Type B pancreatic cell (in vitro differentiated cells): ENCODE data around the gene ZFYVE19. TPM values are rescaled to one million over a fixed set of nuclear protein-coding genes. Genes with fewer than 3 reads are reported as not detected.
A peak's percentile ranks its signal among the peaks of the same experiment; 100 is the strongest.

Experiments used
- DNase-seq: peaks from one replicate; pipeline ENCODE4 v3.0.0; 2021; ENCODE audit warnings: mixed read lengths; ENCODE audit not compliant: unreplicated experiment; ENCODE audit errors: extremely low spot score
- H3K27ac Mint-ChIP-seq: 2 replicates; pipeline ENCODE4 v1.8.0; 2021; ENCODE audit warnings: mild to moderate bottlenecking, mixed read lengths
- H3K27me3 Mint-ChIP-seq: 2 replicates; pipeline ENCODE4 v1.8.0; 2021; ENCODE audit warnings: mixed read lengths
- H3K36me3 Mint-ChIP-seq: 2 replicates; pipeline ENCODE4 v1.8.0; 2021; ENCODE audit warnings: mixed read lengths
- H3K4me1 Mint-ChIP-seq: one replicate; pipeline ENCODE4 v1.8.0; 2021; ENCODE audit warnings: mixed read lengths; ENCODE audit not compliant: unreplicated experiment
- H3K4me3 Mint-ChIP-seq: 2 replicates; pipeline ENCODE4 v1.8.0; 2021; ENCODE audit warnings: mild to moderate bottlenecking, mixed read lengths
- H3K9me3 Mint-ChIP-seq: 2 replicates; pipeline ENCODE4 v1.8.0; 2021; ENCODE audit warnings: mixed read lengths
- total RNA-seq: library from RNA; stranded (reverse); gene quantifications from 2 replicates; pipeline ENCODE4 v1.2.1, GENCODE V29; 2021; ENCODE audit warnings: low replicate concordance
- TF ChIP-seq, protein P1 (sequence below): fragments of 200-600 bp; sonication (generic); conservative IDR thresholded peaks from 2 replicates; pipeline ENCODE4 v1.5.0; 2021; ENCODE audit warnings: antibody characterized with exemption, mild to moderate bottlenecking

Gene ZFYVE19
- total RNA-seq, 1 donor from 2014 or later = 31.6 TPM

DNA sequence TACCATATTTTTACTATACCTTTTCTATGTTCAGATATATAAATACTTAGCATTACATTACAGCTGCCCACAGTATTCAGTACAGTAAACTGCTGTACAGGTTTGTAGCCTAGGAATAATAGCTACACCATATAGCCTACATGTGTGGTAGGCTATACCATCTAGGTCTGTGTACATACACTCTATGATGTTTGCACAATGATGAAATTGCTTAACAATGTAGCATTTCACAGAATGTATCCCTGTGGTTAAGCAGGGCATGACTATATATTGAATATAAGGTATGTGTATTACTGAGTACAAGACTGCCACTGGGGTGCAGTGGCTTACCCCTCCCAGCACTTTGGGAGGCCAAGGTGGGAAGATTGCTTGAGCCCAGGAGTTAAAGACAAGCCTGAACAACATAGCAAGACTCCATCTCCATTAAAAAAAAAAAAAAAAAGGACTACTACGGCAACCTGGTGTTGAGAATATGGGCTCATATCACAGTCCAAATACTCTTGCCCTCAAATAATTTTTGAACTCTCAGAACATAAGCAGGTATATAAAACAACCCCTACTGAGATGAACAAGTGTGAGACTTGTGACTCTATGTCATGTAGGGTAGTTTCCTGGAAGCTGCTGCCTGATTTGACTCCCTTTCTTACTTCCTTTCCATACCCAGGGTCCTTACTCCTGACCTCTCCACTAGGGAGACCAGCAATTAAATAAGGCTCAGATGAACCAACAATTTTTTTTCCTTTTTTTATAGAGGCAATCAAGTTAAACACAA lies 16.9 kb downstream of the ZFYVE19 start:
- TF ChIP-seq, protein P1, sequence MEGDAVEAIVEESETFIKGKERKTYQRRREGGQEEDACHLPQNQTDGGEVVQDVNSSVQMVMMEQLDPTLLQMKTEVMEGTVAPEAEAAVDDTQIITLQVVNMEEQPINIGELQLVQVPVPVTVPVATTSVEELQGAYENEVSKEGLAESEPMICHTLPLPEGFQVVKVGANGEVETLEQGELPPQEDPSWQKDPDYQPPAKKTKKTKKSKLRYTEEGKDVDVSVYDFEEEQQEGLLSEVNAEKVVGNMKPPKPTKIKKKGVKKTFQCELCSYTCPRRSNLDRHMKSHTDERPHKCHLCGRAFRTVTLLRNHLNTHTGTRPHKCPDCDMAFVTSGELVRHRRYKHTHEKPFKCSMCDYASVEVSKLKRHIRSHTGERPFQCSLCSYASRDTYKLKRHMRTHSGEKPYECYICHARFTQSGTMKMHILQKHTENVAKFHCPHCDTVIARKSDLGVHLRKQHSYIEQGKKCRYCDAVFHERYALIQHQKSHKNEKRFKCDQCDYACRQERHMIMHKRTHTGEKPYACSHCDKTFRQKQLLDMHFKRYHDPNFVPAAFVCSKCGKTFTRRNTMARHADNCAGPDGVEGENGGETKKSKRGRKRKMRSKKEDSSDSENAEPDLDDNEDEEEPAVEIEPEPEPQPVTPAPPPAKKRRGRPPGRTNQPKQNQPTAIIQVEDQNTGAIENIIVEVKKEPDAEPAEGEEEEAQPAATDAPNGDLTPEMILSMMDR = no peak
- H3K4me3 Mint-ChIP-seq = no peak overlapping the region
- H3K27me3 Mint-ChIP-seq = no peaks in the 10 kb centered on the region
- no peaks in the 10 kb centered on the region for H3K36me3 Mint-ChIP-seq
- DNase-seq = no peak
- H3K9me3 Mint-ChIP-seq = no peaks in the 10 kb centered on the region
- peak overlapping the region; percentile 57 for H3K27ac Mint-ChIP-seq
- peaks cover 7% of the 10 kb centered on the region for H3K4me1 Mint-ChIP-seq

DNA sequence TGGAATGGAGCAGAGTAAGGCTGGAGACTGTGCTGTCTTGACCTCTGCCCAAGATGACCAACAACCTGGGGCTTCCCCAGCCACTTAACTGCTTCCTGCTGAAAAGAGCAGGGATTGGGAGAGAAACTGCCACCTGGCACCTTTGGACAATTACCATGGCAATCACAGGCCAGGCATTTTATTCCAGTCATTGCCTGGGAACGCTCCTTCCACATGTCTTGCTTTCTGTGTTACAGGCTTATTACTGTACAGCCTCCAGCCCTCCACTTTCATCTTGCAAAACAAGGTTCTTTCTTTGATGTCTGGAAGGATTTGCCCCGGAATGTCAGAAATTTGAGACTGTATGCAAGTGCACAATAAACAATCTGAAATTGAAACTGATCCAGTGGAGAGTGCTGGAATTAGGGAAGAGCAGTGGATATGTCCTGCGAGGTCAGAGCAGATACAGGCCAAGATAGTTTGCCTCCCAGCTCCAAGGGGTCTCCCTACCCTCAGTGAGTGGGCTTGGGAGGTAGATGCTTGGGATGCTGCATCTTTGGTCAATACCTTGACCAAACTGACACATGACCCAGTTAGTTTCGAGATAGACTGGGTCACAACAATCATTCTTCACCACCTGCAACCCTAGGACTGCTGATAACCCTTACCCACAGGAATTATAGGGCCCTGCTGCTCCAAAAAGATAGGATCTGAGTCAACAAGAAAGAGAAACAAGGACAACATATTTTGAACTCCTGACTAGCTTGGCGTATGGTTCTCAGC lies 19.0 kb downstream of the ZFYVE19 start:
- H3K27me3 Mint-ChIP-seq = no peaks in the 10 kb centered on the region
- TF ChIP-seq, protein P1 = no peak
- no peaks in the 10 kb centered on the region for H3K9me3 Mint-ChIP-seq
- no peaks in the 10 kb centered on the region for H3K36me3 Mint-ChIP-seq
- H3K4me1 Mint-ChIP-seq = peaks cover 7% of the 10 kb centered on the region
- DNase-seq = no peak
- H3K4me3 Mint-ChIP-seq = no peak overlapping the region
- peak overlapping the region; percentile 2 for H3K27ac Mint-ChIP-seq

DNA sequence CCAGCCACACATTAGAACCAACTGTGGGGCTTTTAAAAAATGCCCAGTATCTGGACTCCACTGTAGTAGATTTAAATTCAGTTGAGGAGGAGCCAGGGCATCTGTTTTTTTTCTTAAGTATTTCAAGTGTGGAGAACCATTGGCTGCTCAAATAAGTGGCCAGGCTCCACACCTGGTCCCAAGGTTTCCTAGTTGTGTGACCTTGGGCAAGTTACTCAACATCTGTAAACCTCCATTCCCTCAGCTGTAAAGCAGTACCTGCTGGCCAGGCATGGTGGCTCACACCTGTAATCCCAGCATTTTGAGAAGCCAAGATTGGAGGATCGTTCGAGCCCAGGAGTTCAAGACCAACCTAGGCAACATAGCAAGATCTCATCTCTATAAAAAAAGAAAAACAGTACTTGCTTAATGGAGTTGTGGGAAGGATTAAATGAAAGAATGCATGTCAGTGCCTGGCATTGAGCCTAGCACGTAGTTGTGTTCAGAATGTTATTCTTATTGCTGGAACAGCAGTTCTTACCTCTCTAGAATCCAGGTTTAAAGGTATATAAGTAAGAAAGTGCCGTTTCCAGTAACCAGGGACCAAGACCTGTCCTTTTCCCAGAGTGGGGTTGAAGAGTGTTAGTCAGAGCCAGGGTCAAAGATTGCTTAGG lies 19.7 kb downstream of the ZFYVE19 start:
- TF ChIP-seq, protein P1 = no peak
- no peak for DNase-seq
- Mint-ChIP-seq H3K27ac (no peak overlapping the region), H3K27me3 (no peaks in the 10 kb centered on the region), H3K4me3 (no peak overlapping the region), H3K9me3 (no peaks in the 10 kb centered on the region), H3K36me3 (no peaks in the 10 kb centered on the region), H3K4me1 (peaks cover 7% of the 10 kb centered on the region)

DNA sequence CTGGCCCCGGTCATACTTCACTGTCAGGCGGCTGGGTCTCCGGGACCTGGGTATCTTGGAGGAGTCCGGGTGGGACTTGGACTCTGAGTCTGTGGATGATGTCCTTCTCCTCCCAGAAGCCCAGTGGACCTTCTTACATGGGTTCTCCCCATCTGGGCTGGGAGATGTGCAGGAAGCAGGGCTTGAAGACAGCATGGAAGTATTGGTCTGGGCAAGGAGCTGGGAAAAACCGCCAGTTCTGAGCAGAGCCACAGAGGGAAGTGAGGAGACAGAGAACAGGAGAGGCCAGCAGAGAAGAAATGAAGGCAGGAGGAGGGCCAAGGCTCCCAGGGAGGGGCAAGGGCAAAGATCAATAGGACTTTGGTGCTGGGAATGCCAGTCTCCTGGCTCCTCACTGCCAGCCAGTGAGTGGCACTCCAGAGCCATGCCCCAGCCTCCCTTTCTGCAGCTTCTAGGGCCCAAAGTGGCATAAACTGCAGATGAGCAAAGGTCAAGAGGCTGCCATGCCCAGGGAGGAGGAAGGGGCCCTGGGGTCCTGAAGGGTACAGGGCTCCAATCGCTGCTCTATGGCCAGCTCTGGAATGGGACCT lies 21.7 kb downstream of the ZFYVE19 start, which contains the start of gene PPP1R14D:
PPP1R14D (minus strand) TSS at position 262 of the 590 bp plus-strand sequence; CDS start at position 195, 67 bp downstream.
- Mint-ChIP-seq H3K9me3 (no peaks in the 10 kb centered on the region), H3K4me1 (peaks cover 7% of the 10 kb centered on the region), H3K27me3 (no peaks in the 10 kb centered on the region), H3K36me3 (peaks cover 7% of the 10 kb centered on the region), H3K4me3 (no peak within 1 kb of the TSS), H3K27ac (no peak within 1 kb of the TSS)
- no peak for DNase-seq
- TF ChIP-seq, protein P1 = no peak

DNA sequence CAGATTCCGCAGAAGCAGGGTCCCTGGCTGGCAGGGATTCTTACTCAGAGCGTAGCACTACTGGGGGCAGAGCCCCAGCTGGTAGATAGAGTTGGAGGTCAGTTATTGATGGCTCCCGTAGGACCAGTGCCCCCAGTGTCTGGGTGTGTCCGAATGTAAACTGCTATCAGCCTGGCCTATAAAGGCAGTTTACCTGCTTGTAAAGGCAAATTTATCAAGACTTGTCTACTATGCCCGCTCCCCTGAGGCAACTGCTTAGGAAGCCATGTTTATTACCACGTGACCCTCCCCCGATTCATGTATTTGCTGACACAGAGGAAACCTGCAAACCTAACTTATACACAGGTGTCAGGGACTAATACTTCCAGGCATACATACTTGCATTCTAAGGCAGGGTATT lies 22.2 kb downstream of the ZFYVE19 start:
- Mint-ChIP-seq H3K4me3 (no peak overlapping the region), H3K27ac (no peak overlapping the region), H3K4me1 (peaks cover 7% of the 10 kb centered on the region), H3K9me3 (no peaks in the 10 kb centered on the region), H3K36me3 (peaks cover 7% of the 10 kb centered on the region), H3K27me3 (no peaks in the 10 kb centered on the region)
- DNase-seq = no peak
- TF ChIP-seq, protein P1 = no peak
